LHCN-M2 (cell line): ENCODE measurements around the gene WDR64. TPM values are rescaled to one million over a fixed set of nuclear protein-coding genes. Genes with fewer than 3 reads are reported as not detected.
A peak's percentile ranks its signal among the peaks of the same experiment; 100 is the strongest.
"Not testable (repeated sequence)": the region's sequence is repeated elsewhere in the genome, so short reads cannot be mapped to it uniquely, and the experiment has no call there.

Experiments
- DNase-seq: peaks from one replicate; pipeline ENCODE4 v3.0.0-alpha.2; 2012; ENCODE audit warnings: low read depth
- total RNA-seq: library from RNA; depleted of rRNA; stranded (reverse); fragments of >200 nt; gene quantifications from 2 replicates; pipeline ENCODE4 v1.2.3, GENCODE V29; 2014

WDR64 gene
- total RNA-seq, 1 experiment from 2014 or later = not detected

- DNase-seq = no peak
These were observed 2.6 kb downstream of the WDR64 start for GRCh38 chr1:241654641-241655040.

DNA sequence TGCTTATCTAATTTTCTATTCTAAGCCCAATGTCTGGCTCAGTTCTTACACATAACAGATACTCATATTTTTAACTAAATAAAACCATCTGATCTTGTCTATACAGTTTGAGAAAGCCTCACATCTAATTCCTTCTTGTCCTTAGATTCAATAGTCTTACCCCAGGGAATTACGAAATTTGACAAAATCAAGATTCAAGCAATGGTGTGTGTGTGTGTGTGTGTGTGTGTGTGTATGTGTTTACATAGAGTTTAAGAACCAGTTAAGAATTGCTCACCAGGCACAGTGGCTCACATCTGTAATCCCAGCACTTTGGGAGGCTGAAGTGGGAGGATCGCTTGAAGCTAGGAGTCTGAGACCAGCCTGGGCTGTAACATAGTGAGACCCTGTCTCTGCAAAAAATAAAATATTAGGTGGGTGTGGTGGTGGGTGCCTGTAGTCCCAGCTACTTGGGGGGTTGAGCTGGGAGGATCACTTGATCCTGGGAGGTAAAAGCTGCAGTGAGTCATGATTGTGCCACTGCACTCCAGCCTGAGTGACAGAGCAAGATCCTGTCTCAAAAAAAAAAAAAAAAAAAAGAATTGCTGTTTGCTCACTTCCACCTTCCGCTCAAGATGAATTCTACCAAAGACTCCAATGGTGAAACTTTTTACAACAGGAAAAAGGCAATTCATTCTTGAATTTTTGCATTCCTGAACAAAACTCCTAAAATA lies 6.2 kb downstream of the WDR64 start:
- no peak for DNase-seq

DNA sequence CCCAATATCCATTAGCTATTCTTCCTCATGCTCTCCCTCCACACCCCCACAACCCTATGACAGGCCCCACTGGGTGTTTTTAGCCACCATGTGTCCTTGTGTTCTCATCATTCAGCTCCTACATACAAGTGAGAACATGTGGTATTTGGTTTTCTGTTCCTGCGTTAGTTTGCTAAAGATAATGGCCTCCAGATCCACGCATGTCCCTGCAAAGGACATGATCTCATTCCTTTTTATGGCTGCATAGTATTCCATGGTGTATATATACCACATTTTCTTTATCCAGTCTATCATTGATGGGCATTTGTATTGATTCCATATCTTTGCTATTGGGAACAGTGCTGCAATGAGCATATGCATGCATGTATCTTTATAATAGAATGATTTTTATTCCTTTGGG lies 6.9 kb downstream of the WDR64 start:
- DNase-seq = not testable (repeated sequence)

- DNase-seq = no peak
These were observed 8.4 kb downstream of the WDR64 start for GRCh38 chr1:241660424-241660972.

DNA sequence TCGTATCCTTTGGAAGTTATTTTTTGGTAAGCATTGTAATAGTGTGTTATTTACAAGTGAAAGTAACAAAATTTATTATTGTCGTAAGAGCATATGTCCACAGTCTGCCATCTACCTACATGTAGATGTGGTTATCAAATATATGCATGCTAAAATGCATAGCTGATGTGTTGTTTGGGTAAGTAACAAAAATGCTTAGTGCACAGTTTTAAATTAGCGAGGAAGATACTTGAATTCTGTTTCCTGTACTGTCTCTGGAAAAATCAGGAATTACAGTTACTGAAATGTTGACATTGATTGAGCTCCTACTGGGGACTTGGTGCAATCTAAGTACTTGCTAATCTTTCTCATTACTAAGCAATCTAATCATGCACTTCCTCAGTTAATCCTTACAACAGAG lies 14.3 kb downstream of the WDR64 start:
- DNase-seq = no peak

DNA sequence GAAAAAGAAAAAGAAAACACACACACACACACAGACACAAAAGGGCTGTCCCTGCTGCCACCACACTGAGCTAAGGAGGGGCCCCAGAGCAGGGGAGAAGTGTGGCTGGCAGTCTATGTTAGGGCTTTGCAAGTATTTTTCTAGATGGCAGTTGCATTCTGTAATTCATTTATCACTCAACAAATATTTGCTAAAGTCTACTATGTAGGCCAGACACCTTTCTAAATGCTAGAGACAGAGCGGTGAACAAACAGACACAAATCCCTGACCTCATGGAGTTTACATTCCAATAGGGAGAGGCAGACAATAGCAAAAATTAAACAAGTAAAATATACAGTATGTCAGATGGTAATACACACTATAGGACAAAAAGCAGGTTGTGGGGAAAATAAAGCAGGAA lies 20.2 kb downstream of the WDR64 start:
- DNase-seq = no peak

- no peak for DNase-seq
These were observed 22.8 kb downstream of the WDR64 start for GRCh38 chr1:241674805-241675384.

GRCh38 chr1:241675983-241676382 lies 23.9 kb downstream of the WDR64 start:
- DNase-seq = no peak

GRCh38 chr1:241677201-241677600 lies 25.1 kb downstream of the WDR64 start:
- no peak for DNase-seq

DNA sequence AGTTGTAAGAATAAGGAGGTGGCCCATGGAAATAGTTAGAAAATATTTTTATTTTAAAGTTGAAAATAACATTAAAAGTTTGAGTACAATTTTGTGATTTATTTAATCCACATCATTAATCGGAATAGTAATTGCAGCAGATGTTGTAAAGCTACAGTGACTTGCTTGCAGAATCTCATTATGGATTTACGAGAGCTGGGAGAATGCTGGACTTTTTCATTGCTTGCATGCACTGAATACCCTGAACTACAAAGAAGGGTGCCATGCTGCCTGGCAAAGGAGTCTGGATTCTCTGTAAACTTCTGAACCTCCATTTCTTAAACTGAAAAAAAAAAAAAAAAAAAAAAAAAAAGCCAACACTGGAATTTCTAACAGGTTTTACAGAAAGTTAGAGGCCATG lies 26.5 kb downstream of the WDR64 start:
- no peak for DNase-seq

DNA sequence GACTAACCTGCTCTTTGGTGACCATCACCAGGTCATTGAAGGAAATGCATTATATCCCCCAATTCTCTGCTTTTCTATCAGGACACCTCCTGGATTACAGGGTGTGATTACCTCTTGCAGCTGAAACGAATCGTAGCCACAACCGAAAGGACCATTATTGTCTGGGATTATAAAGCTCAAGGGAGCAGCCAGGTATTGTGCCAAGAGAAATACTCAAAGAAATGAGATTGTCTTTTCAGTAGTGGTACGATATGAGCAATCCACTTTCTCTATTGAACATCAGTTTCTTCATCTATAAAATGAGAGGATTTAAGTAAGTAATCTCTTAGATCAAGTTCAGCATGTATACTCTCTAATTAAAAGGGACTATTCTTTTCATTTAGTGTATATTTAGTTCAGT lies 27.3 kb downstream of the WDR64 start:
- no peak for DNase-seq

GRCh38 chr1:241679961-241680360 lies 27.9 kb downstream of the WDR64 start:
- no peak for DNase-seq

GRCh38 chr1:241681861-241682448 lies 29.9 kb downstream of the WDR64 start:
- DNase-seq = not testable (repeated sequence)

DNA sequence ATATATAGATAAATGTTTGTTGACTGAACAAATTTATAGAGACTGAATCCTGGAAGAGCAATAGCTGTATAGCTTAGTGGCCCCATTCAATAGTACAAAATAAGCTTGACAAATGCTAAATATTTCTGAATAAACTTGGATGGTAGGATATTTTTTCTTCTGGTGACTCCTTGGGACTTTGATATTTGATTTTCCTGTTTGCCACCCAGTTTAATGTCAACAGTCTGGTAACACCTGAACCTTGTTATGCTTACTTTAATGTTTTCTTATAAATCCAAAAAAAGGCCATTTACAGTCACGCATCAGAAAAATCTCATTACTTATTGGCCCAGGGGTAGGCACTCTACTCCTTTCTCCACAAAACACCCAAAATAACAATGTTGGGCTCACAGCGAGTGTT lies 30.8 kb downstream of the WDR64 start:
- DNase-seq = no peak

DNA sequence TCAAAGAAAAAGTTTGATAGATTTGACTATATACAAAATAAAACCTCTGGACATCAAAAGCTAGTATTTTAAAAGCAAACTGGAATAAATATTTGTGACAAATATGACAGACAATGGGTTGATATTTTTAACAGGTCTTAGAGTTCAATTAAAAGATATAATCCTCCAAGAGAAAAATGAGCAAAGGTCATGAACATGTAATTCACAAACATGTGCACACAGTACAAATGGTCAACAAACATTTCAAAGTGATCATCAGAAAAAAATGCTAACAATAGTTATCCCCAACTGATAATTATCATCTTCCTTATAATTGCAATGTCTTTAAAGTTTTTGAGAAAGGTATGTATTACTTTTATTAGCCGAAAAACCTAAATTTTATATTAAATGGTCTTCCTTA lies 32.0 kb downstream of the WDR64 start:
- DNase-seq = no peak

DNA sequence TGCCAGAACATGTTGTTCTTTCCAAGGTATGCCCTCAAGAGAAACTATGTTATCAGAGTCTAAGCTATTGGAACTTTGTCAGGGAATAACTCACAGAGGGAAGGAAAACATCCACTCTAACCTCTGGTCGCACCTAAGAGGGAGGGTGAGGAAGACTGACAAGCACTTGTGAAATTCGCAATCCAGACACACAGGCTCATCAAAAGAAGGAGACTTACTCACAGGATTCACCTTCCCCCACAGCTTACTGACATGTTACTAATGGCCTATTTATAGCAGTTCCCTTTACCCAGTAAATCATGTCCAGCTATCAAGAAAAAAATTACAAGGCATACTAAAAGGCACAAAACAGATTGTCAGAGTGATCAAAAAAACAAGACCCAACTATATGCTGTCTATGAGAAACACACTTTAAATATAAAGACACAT lies 36.9 kb downstream of the WDR64 start:
- DNase-seq = peak; percentile 67

- peak; percentile 34 for DNase-seq
These were observed 43.4 kb downstream of the WDR64 start for GRCh38 chr1:241695246-241696171.

DNA sequence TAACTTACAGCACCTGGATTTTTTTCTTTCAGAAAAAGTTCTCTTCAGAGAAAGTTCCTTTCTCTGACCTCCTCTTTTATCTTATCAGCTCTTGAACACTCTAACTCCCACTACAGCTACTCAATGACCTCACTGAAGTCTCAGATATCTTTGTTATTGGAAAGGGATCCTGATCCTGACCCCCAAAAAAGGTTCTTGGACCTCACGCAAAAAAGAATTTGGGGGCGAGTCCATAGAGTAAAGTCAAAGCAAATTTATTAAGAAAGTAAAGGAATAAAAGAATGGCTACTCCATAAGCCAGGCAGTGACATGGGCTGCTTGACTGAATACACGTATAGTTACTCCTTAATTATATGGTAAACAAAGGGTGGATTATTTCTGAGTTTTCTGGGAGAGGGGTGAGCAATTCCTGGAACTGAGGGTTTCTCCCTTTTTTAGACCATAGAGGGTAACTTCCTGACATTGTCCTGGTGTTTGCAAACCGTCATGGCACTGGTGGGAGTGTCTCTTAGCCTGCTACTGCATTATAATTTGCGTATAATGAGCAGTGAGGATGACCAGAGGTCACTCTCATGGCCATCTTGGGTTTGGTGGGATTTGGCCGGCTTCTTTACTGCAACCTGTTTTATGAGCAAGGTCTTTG lies 44.2 kb downstream of the WDR64 start:
- no peak for DNase-seq

GRCh38 chr1:241696815-241697639 lies 44.9 kb downstream of the WDR64 start:
- DNase-seq = no peak

DNA sequence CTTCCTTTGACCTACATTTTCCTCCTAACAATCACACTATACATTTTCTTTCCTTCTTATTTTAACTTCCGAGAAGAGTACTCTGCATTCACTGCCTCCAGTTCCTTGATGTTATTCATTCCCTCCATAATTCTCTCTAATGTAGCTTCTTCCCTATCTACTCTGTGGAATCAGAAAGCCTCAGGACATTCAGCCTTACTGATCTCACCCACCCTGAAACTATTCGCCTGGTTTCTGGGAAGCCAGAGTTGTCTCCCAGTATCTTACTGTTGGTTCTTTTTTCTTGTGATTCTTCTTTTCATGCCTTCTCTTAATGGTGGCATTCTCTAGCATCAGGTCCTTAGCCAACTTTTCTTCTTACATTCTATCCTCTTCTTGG lies 45.5 kb downstream of the WDR64 start:
- DNase-seq = no peak
